Vagina (tissue), 2 donors: ENCODE measurements around the gene ATP5PD.

Experiments used
- POLR2A ChIP-seq, 2 donors: fragments of 450-650 bp; IDR thresholded peaks; one replicate each; pipeline ENCODE4 v1.6.1; 2017; ENCODE audit warnings: antibody characterized with exemption in 2 of 2, mild to moderate bottlenecking in 2 of 2, moderate library complexity in 2 of 2
- POLR2AphosphoS5 ChIP-seq, 2 donors: sonication (generic); formaldehyde crosslinking; IDR thresholded peaks; one replicate each; pipeline ENCODE4 v1.9.0; 2017; ENCODE audit warnings: antibody characterized with exemption in 2 of 2, mild to moderate bottlenecking in 2 of 2, low read depth in 1 of 2; ENCODE audit not compliant: insufficient read depth in 1 of 2
- TF ChIP-seq, protein P1 (sequence below), 3 experiments: fragments of 450-650 bp in 2 of 3; fragments of 200-600 bp in 1 of 3; sonication (generic) in 1 of 3; IDR thresholded peaks; one replicate each; pipeline ENCODE4 v1.5.1; 2017 to 2019; ENCODE audit warnings: antibody characterized with exemption in 3 of 3, mild to moderate bottlenecking in 2 of 3, moderate library complexity in 2 of 3

- TF ChIP-seq, protein P1, sequence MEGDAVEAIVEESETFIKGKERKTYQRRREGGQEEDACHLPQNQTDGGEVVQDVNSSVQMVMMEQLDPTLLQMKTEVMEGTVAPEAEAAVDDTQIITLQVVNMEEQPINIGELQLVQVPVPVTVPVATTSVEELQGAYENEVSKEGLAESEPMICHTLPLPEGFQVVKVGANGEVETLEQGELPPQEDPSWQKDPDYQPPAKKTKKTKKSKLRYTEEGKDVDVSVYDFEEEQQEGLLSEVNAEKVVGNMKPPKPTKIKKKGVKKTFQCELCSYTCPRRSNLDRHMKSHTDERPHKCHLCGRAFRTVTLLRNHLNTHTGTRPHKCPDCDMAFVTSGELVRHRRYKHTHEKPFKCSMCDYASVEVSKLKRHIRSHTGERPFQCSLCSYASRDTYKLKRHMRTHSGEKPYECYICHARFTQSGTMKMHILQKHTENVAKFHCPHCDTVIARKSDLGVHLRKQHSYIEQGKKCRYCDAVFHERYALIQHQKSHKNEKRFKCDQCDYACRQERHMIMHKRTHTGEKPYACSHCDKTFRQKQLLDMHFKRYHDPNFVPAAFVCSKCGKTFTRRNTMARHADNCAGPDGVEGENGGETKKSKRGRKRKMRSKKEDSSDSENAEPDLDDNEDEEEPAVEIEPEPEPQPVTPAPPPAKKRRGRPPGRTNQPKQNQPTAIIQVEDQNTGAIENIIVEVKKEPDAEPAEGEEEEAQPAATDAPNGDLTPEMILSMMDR (IDR thresholded peaks at IDR 0.05), result no peak
- no peak for TF ChIP-seq POLR2A (IDR thresholded peaks at IDR 0.05)
- no peak for TF ChIP-seq POLR2AphosphoS5 (IDR thresholded peaks at IDR 0.05; ENCODE audit: insufficient read depth in 1 of 2, low read depth in 1 of 2)
Observed at GRCh38 chr17:75008373-75008772, 38.4 kb downstream of the ATP5PD start.
